ENCODE results near the gene CGB5.

DNA sequence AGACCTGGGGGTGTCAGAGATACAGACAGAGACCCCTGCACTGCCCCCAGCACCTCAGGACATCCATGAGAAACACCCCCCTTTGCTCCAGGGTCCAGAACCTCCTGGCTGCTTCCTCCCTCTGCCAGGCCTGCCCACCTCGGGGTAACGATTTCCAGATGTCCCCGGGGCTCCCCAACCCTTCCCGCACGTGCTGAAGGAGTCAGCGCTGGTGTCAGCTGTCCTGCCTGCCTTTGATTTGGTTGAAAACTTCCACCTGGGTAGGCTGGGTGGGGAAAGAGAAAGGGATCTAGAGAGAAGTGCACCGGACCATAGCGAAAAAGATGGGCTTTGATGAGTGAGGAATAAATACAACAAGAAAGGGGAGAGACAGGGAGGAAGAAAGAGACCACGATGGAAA lies 15.4 kb downstream of the CGB5 start:
- TF ChIP-seq EP300 (IDR thresholded peaks at IDR 0.05; ENCODE audit: borderline replicate concordance in 1 of 2, low read depth in 1 of 2, low read length in 1 of 2) (no peak), NFIC (IDR thresholded peaks at IDR 0.05; ENCODE audit: borderline replicate concordance) (no peak), SMC3 (IDR thresholded peaks at IDR 0.05; ENCODE audit: low read depth, low read length) (no peak), SIN3A (IDR thresholded peaks at IDR 0.05; ENCODE audit: borderline replicate concordance, low read depth, low read length) (no peak)
- TF ChIP-seq, protein P1, sequence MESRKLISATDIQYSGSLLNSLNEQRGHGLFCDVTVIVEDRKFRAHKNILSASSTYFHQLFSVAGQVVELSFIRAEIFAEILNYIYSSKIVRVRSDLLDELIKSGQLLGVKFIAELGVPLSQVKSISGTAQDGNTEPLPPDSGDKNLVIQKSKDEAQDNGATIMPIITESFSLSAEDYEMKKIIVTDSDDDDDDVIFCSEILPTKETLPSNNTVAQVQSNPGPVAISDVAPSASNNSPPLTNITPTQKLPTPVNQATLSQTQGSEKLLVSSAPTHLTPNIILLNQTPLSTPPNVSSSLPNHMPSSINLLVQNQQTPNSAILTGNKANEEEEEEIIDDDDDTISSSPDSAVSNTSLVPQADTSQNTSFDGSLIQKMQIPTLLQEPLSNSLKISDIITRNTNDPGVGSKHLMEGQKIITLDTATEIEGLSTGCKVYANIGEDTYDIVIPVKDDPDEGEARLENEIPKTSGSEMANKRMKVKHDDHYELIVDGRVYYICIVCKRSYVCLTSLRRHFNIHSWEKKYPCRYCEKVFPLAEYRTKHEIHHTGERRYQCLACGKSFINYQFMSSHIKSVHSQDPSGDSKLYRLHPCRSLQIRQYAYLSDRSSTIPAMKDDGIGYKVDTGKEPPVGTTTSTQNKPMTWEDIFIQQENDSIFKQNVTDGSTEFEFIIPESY (IDR thresholded peaks at IDR 0.05; ENCODE audit: borderline replicate concordance, low read depth): no peak
- TF ChIP-seq, protein P2, sequence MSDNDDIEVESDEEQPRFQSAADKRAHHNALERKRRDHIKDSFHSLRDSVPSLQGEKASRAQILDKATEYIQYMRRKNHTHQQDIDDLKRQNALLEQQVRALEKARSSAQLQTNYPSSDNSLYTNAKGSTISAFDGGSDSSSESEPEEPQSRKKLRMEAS (IDR thresholded peaks at IDR 0.05; ENCODE audit: low read depth): no peak

All from SK-N-SH (cell line).